HG03439 (cell line): ENCODE measurements around the gene RALGAPA1.
"Not testable (repeated sequence)": the region's sequence is repeated elsewhere in the genome, so short reads cannot be mapped to it uniquely, and the experiment has no call there.

Experiments used
- ATAC-seq: cut with Tn5 transposase; IDR thresholded peaks from one replicate; pipeline ENCODE4 v1.9.1; 2021; ENCODE audit warnings: mild to moderate bottlenecking, moderate library complexity; ENCODE audit not compliant: unreplicated experiment

The RALGAPA1 gene

GRCh38 chr14:35704793-35705493 lies 104.2 kb downstream of the RALGAPA1 start:
- ATAC-seq = no peak

GRCh38 chr14:35701531-35701930 lies 107.6 kb downstream of the RALGAPA1 start:
- no peak for ATAC-seq

- no peak for ATAC-seq
These were observed 109.2 kb downstream of the RALGAPA1 start for GRCh38 chr14:35699791-35700444.

DNA sequence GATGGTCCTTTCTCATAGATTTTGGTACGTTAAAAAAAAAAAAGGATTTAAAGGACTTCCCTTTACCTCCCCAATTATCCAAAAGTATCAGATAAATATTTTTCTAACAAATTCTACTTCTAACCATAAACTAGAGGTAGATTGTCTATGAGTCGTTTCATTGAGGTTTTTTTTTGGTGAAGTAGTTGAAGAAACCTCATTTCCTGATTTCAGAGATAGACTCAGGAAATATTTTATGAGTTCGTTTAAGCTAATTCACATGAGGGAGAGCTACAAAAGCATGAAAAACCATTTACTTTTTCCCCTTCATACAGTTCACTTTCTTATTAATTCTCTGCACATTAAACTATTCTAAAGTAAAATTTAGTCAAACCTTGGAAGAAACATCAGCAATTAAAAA lies 112.5 kb downstream of the RALGAPA1 start:
- no peak for ATAC-seq

- no peak for ATAC-seq
These were observed 113.0 kb downstream of the RALGAPA1 start for GRCh38 chr14:35696119-35696518.

DNA sequence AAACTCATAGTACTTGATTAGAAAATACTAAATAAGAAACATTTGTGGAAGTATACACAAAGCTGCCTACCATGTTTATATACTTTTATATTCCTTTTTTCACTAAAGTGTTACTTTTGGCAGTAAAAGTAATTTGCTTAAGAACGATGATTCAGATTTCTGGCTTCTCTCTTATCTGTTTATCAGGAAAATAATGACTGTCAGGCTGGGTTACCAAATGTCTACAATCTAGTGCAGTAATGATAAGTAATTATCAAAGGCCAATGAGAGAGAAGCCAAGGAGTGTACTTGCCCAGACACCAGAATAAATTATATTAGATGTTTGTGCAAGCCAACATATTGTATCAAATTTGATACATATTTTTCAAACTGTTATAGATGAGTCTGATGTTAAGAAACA lies 113.4 kb downstream of the RALGAPA1 start:
- no peak for ATAC-seq

- ATAC-seq = no peak
These were observed 114.0 kb downstream of the RALGAPA1 start for GRCh38 chr14:35695072-35695471.

GRCh38 chr14:35689000-35689460 lies 120.1 kb downstream of the RALGAPA1 start:
- ATAC-seq = no peak

DNA sequence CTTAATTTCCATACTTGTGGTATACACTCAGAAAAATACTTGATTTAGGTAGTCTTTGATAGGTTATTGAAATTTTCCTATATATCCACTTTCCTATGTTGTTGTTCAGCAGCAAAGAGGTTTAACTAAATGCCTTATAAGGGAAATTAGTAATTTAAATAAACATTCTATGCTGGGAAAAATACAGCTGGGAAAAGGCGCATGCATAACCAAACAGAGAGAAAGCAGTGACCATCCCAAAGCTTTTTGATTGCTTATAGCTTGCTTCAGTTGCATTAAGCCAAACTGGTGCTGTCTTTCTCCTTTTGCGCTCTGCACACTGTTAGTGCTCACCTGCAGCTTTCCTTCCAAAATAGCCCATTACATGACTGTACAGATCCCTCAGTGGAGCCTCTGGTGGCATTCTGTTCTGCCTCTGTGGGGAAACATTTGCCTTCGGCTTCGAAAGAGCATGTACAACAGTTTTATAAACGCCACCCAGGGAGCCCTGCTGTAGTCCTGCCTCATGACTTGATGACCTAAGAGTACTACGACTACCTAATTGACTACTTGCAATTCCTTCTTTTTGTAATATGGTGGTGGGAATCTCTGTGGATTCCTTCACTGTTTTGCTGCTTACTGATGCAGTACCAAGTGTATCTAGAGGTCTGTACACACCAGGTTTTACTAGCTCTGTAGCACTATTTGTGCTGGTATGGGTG lies 120.8 kb downstream of the RALGAPA1 start:
- no peak for ATAC-seq

- no peak for ATAC-seq
These were observed 121.7 kb downstream of the RALGAPA1 start for GRCh38 chr14:35687335-35687939.

GRCh38 chr14:35683688-35684087 lies 125.4 kb downstream of the RALGAPA1 start:
- not testable (repeated sequence) for ATAC-seq

- ATAC-seq = no peak
These were observed 126.3 kb downstream of the RALGAPA1 start for GRCh38 chr14:35682802-35683201.

DNA sequence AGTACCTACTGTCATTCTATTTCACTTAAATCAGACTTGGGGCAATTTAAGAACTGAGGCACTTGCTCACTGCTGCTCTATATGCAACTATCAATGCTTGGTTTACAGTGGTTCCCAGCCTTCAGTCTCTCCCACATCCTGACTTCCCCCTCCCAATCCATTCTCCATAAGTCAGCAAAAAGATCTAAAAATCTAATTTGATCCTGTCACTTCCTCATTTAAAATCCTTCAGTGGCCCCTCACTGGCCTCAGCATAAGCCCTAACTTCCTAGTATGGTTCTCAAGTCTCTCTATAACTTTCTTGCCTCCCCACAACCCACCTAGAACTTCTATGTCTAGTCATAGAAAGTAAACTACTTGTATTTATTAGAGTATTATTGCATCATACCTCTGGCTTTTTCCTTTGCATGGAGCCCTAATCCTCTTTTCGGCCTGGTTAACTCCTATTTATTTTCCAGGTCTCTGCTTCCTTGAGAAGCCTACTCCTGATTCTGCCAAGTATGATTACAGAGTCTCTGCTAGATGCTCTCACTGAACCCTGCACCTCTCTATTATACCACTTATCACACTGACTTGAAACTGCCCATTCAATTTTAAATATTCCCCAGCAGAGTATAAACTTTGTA lies 130.6 kb downstream of the RALGAPA1 start:
- no peak for ATAC-seq

GRCh38 chr14:35669782-35670181 lies 139.3 kb downstream of the RALGAPA1 start:
- no peak for ATAC-seq

GRCh38 chr14:35666429-35667043 lies 142.6 kb downstream of the RALGAPA1 start:
- ATAC-seq = no peak

DNA sequence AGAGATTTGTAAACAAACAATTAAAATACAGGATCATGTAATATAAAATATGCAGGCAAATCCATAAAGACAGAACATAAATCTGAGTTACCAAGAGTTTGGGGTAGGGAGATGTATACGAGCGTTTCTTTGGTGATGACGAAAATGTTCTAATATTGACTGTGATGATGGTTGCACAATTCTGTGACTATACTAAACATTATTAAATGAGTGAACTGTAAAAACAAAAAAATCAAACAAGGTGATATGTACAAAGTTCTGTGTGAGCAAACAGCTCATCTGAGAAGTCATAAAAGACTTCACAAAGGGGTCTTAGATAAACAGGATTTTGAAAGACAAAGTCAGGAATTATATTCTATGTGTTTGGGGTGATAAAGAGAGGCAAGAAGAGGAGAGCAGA lies 147.2 kb downstream of the RALGAPA1 start:
- no peak for ATAC-seq

GRCh38 chr14:35653045-35653444 lies 156.1 kb downstream of the RALGAPA1 start:
- no peak for ATAC-seq

DNA sequence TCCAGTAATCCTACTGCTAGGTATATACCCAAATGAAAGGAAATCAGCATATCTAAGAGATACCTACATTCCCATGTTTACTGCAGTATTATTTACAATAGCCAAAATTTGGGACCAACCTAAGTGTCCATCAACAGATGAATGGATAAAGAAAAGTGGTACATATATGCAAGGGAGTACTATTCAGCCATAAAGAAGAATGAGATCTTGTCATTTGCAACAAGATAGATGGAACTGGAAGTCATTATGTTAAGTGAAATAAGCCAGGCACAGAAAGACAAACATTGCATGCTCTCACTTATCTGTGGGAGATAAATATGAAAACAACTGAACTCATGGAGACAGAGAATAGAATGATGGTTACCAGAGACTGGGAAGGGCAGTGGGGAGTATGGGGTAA lies 165.6 kb downstream of the RALGAPA1 start:
- ATAC-seq = no peak

- no peak for ATAC-seq
These were observed 171.2 kb downstream of the RALGAPA1 start for GRCh38 chr14:35637851-35638250.

DNA sequence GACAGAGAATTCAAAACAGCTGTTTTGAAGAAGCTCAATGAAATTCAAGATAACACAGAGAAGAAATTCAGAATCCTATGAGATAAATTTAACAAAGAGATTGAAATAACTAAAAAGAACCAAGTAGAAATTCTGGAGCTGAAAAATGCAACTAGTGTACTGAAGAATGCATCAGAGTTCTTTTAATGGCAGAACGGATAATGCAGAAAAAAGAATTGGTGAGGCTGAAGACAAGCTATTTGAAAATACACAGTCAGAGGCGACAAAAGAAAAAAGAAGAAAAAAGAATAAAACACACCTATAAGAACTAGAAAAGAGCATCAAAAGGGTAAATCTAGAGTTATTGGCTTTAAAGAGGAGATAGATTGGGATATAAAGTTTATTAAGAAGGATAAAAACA lies 171.8 kb downstream of the RALGAPA1 start:
- ATAC-seq = no peak

GRCh38 chr14:35632676-35633075 lies 176.4 kb downstream of the RALGAPA1 start:
- no peak for ATAC-seq
